Cardiac fibroblast (primary cell): ENCODE data around the gene GFPT2.

Experiments used
- DNase-seq, 2 donors: peaks; one replicate each; pipeline versions ENCODE4 v3.0.0 to v3.0.0-alpha.2; 2010; ENCODE audit warnings: low read depth in 2 of 2
- H3K4me3 ChIP-seq, 2 donors: replicated peaks in 1 of 2; 1 replicate in 1 of 2; 2 replicates in 1 of 2; pipeline ENCODE4 v1.5.1; 2011; ENCODE audit warnings: low read depth in 2 of 2, low read length in 2 of 2, mild to moderate bottlenecking in 2 of 2, moderate library complexity in 1 of 2
- CTCF ChIP-seq: IDR thresholded peaks from one replicate; pipeline ENCODE4 v1.5.1; 2011; ENCODE audit warnings: low read depth, mild to moderate bottlenecking, low read length, inconsistent platforms

Gene GFPT2

GRCh38 chr5:180371949-180372348 lies 18.8 kb upstream of the GFPT2 start:
- H3K4me3 ChIP-seq, result no peak overlapping the region
- no peak for TF ChIP-seq CTCF
- no peak for DNase-seq

- H3K4me3 ChIP-seq, result no peak overlapping the region
- no peak for DNase-seq
- no peak for TF ChIP-seq CTCF
These were observed 17.9 kb upstream of the GFPT2 start for GRCh38 chr5:180370861-180371641.

- DNase-seq, result no peak
- H3K4me3 ChIP-seq, result no peak overlapping the region
- TF ChIP-seq CTCF, result no peak
These were observed 14.9 kb upstream of the GFPT2 start for GRCh38 chr5:180367991-180368390.

GRCh38 chr5:180367300-180367699 lies 14.2 kb upstream of the GFPT2 start:
- no peak for TF ChIP-seq CTCF
- no peak for DNase-seq
- H3K4me3 ChIP-seq, result no peak overlapping the region

GRCh38 chr5:180366326-180366725 lies 13.2 kb upstream of the GFPT2 start:
- DNase-seq, result no peak
- H3K4me3 ChIP-seq, result no peak overlapping the region
- no peak for TF ChIP-seq CTCF

- no peak for DNase-seq
- H3K4me3 ChIP-seq, result no peak overlapping the region
- TF ChIP-seq CTCF, result no peak
These were observed 12.7 kb upstream of the GFPT2 start for GRCh38 chr5:180365829-180366228.
